ENCODE results near the gene RPN2.

The RPN2 gene

DNA sequence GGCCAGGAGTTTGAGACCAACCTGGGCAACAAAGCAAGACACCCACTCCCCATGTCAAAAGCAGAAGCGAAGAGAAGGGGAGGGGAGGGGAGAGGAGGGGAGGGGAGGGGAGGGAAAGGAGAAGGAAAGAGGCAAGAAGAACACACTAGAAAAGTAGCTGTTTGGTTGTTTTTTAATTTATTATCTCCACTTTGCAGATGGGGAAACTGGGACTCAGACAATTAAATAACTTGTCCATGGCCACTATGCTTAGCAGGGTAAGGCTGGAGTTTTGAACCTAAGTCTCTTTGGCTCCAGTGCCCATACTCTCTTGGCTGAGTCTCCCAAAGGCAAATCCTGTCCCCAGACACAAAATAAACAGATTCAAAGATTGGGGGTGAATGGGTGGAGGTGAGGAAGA, 94.9 kb downstream of the RPN2 start:
- TF ChIP-seq, protein P1, sequence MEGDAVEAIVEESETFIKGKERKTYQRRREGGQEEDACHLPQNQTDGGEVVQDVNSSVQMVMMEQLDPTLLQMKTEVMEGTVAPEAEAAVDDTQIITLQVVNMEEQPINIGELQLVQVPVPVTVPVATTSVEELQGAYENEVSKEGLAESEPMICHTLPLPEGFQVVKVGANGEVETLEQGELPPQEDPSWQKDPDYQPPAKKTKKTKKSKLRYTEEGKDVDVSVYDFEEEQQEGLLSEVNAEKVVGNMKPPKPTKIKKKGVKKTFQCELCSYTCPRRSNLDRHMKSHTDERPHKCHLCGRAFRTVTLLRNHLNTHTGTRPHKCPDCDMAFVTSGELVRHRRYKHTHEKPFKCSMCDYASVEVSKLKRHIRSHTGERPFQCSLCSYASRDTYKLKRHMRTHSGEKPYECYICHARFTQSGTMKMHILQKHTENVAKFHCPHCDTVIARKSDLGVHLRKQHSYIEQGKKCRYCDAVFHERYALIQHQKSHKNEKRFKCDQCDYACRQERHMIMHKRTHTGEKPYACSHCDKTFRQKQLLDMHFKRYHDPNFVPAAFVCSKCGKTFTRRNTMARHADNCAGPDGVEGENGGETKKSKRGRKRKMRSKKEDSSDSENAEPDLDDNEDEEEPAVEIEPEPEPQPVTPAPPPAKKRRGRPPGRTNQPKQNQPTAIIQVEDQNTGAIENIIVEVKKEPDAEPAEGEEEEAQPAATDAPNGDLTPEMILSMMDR (IDR thresholded peaks at IDR 0.05; ENCODE audit: low read depth, low read length): no peak
- no peak for DNase-seq
- Histone ChIP-seq H3K36me3 (no peaks in the 10 kb centered on the region), H3K4me3 (ENCODE audit: low read depth, low read length) (no peak overlapping the region), H3K27me3 (no peaks in the 10 kb centered on the region), H3K4me1 (peaks cover 7% of the 10 kb centered on the region), H3K9me3 (no peaks in the 10 kb centered on the region)

DNA sequence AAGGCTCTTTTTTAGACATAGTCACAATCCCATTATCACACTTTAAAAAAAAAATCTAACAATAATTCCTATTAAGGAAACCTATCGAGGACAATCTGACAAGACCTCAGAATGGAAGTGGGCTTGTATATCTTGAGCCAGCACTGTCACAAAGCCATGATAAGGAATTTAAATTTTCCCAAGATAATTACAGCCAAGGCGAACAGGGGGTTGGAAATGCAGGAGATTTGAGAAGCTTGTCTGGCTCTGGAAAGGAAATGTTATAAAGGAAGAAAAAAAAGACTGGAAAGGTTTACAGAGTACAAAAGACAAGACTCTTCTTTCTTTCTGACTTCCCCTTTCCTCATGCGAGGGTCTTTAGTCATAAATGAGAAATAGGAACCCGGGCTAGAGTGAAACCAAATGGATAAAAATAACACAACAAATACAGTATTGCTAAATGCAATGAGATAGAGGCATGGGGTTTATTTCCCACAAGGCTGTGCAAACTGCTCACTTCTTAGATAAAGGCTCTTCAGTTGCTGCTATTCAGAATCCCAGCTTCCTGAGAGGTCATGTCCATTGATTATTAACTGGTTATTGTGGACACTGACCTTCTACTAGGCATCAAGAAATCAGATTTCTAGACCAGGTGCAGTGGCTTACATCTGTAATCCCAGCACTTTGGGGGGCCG, 95.9 kb downstream of the RPN2 start:
- Histone ChIP-seq H3K9me3 (no peaks in the 10 kb centered on the region), H3K36me3 (no peaks in the 10 kb centered on the region), H3K4me3 (ENCODE audit: low read depth, low read length) (no peak overlapping the region), H3K4me1 (peaks cover 7% of the 10 kb centered on the region), H3K27me3 (no peaks in the 10 kb centered on the region)
- DNase-seq: no peak
- TF ChIP-seq, protein P1 (IDR thresholded peaks at IDR 0.05; ENCODE audit: low read depth, low read length): no peak

DNA sequence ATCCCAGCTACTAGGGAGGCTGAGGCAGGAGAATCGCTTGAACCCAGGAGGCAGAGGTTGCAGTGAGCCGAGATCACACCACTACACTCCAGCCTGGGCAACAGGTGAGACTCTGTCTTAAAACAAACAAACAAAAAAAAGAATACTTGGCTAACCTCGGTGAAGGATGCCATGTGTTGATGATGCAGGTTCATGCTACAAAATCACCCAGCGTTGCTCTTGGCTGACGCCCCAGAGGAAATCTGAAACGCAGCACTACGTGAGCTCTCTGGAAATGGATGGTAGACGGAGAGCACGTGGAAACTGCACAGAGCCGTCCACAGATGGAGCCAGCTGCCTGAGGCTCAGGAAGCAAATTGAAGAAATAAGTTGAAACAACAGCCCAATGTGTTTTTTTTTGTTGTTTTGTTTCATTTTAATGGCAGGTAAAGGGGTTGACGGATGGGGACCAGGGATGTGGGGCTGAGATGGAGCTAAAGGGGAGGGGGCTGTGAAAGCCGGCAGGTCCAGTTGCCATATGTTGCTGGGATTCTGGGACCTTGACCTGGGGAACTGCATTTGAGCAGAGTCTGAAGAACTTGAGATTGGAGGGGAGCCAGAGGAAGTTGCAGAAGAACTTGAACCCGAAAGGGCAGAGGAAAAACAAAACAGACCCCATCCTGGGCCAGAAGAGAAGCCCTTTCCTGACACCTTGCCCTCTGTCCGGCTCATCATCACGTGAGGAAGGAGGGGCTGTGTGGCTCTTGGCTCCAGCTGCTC, 97.5 kb downstream of the RPN2 start:
- Histone ChIP-seq H3K36me3 (no peaks in the 10 kb centered on the region), H3K4me1 (peaks cover 7% of the 10 kb centered on the region), H3K27me3 (no peaks in the 10 kb centered on the region), H3K4me3 (ENCODE audit: low read depth, low read length) (no peak overlapping the region), H3K9me3 (no peaks in the 10 kb centered on the region)
- TF ChIP-seq, protein P1 (IDR thresholded peaks at IDR 0.05; ENCODE audit: low read depth, low read length): peak; percentile 46
- DNase-seq: peak; percentile 24

DNA sequence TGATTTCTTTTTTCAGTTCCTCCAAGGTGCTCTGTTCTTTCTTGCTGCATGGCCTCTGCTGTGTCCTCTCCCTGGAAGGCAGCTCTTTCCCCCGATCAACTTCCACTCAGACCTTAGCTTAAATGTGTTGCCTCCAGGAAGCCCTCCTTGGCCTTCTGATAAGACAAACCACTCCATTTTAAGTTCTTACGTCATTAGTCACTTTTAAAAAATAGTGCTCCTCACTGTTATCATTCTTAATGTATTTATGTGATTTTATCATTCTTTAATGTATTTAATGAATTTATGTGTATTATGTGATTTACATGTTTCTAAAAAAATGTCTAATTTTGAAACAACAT, 98.1 kb downstream of the RPN2 start:
- TF ChIP-seq, protein P1 (IDR thresholded peaks at IDR 0.05; ENCODE audit: low read depth, low read length): no peak
- H3K9me3 ChIP-seq: no peaks in the 10 kb centered on the region
- H3K36me3 ChIP-seq: no peaks in the 10 kb centered on the region
- H3K4me3 ChIP-seq (ENCODE audit: low read depth, low read length): no peak overlapping the region
- no peak for DNase-seq
- H3K4me1 ChIP-seq: peaks cover 7% of the 10 kb centered on the region
- H3K27me3 ChIP-seq: no peaks in the 10 kb centered on the region

DNA sequence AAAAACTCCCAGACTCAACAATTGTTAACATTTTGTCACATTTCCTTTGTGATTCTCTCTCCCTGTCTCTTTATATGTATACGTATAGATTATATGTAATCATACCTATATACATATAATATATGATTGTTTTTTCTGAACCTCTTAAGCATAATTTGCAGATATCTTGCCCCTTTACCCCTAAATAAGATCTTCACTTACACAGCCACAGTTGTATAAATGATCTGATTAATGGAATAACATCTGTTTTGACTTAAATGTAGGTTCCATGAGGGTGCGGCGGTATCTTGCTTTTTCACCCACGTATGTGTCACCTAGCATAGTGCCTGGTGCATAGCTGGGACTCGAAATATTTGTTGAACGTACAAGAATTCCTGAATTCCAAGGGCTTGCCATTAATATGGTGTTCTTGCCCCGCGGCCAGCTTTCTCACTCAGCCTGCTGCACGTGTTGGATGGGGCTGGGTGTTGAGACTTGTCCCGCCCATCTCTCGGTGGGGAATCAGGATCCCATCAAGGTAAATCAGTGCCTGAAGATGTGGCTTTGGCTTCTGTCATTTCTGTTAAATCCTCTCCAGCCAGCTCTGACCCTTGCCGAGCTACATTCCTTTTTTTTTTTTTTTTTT, 99.9 kb downstream of the RPN2 start:
- Histone ChIP-seq H3K36me3 (no peaks in the 10 kb centered on the region), H3K4me1 (peaks cover 7% of the 10 kb centered on the region), H3K4me3 (ENCODE audit: low read depth, low read length) (no peak overlapping the region), H3K9me3 (no peaks in the 10 kb centered on the region), H3K27me3 (no peaks in the 10 kb centered on the region)
- TF ChIP-seq, protein P1 (IDR thresholded peaks at IDR 0.05; ENCODE audit: low read depth, low read length): no peak
- DNase-seq: no peak

DNA sequence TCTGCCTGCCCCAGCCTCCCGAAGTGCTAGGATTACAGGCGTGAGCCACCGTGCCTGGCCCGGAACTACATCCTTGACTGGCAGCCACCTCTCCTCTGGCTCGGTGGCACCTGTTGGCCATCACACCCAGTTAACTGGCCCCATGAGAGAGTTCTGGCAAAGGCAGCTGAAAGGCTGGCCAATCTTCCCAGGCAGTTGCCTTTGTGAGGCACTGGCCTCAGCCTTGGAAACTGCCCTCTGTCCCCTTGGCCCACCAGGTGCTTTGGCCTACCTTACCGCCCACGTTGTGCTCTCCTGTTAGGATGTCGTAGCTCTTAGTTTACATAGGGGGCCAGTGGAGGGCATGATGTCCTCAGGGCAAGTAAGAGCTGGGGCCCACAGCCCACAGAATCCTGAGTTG, 100.7 kb downstream of the RPN2 start:
- Histone ChIP-seq H3K36me3 (no peaks in the 10 kb centered on the region), H3K27me3 (no peaks in the 10 kb centered on the region), H3K9me3 (no peaks in the 10 kb centered on the region), H3K4me3 (ENCODE audit: low read depth, low read length) (no peak overlapping the region), H3K4me1 (peaks cover 7% of the 10 kb centered on the region)
- no peak for DNase-seq
- TF ChIP-seq, protein P1 (IDR thresholded peaks at IDR 0.05; ENCODE audit: low read depth, low read length): no peak
